Activated CD8-positive, alpha-beta memory T cell treated with anti-CD3 and anti-CD28 coated beads, Interleukin-2, amount 10 ng/mL, durations not matched to agents 7 days and 5 days (primary cell): ENCODE results near the gene SYCP3. TPM values are rescaled to one million over a fixed set of nuclear protein-coding genes. Genes with fewer than 3 reads are reported as not detected.

Experiments used
- ATAC-seq: fragments of 150-1000 bp; cut with Tn5 transposase; one replicate; pipeline ENCODE4 v1.10.0; 2021; ENCODE audit warnings: moderate library complexity
- CTCF ChIA-PET: fragments of 350-600 bp; sonication (Branson Sonifier 250); formaldehyde crosslinking; loops from one replicate; lab custom pipeline; 2021; ENCODE audit warnings: antibody characterized with exemption; lab: Charles Lee
- DNase-seq: peaks from one replicate; pipeline ENCODE4 v3.0.0-alpha.2; 2020
- H3K27ac Mint-ChIP-seq: one replicate; pipeline ENCODE4 v1.8.0; 2021; ENCODE audit warnings: mild to moderate bottlenecking, mixed read lengths
- H3K27me3 Mint-ChIP-seq: one replicate; pipeline ENCODE4 v1.8.0; 2021; ENCODE audit warnings: mixed read lengths
- H3K36me3 Mint-ChIP-seq: one replicate; pipeline ENCODE4 v1.8.0; 2021; ENCODE audit warnings: mild to moderate bottlenecking, mixed read lengths
- H3K4me1 Mint-ChIP-seq: one replicate; pipeline ENCODE4 v1.8.0; 2021; ENCODE audit warnings: mixed read lengths
- H3K4me3 Mint-ChIP-seq: one replicate; pipeline ENCODE4 v1.8.0; 2021; ENCODE audit warnings: mild to moderate bottlenecking, moderate library complexity, mixed read lengths
- H3K9me3 Mint-ChIP-seq: one replicate; pipeline ENCODE4 v1.8.0; 2022; ENCODE audit warnings: low read depth, mixed read lengths
- total RNA-seq, 2 experiments: library from RNA; stranded (reverse); gene quantifications; one replicate each; pipeline ENCODE4 v1.2.3, GENCODE V29; 2021

SYCP3 gene
- total RNA-seq, 2 experiments from 2014 or later: 0.93 to 2.0 TPM

DNA sequence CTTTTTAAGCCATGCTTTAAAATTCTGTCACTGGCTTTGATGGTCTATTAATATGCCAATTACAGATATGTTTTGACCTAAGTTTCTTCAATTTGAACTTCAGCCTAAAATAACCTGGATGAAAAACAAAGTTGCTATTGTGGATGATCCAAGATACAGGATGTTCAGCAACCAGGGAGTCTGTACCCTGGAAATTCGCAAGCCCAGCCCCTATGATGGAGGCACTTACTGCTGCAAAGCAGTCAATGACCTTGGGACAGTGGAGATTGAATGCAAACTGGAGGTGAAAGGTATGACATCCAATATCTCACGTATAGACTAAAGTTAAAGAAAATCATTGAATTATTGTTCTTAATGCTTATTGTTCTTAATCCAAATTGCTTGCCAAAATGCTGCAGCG lies 59.0 kb downstream of the SYCP3 start:
- no peak for DNase-seq
- no peaks in the 10 kb centered on the region for H3K36me3 Mint-ChIP-seq
- no peak overlapping the region for H3K4me3 Mint-ChIP-seq
- H3K4me1 Mint-ChIP-seq: no peaks in the 10 kb centered on the region
- H3K27ac Mint-ChIP-seq: no peak overlapping the region
- H3K9me3 Mint-ChIP-seq: no peaks in the 10 kb centered on the region
- CTCF ChIA-PET: no interaction called here
- no peak for ATAC-seq
- peaks cover 26% of the 10 kb centered on the region for H3K27me3 Mint-ChIP-seq

Other genes with a start within 250 kb of the SYCP3 start
- gene MYBPC1, start 144.5 kb downstream of the SYCP3 start, total RNA-seq: not detected
- gene CHPT1, start 41.8 kb downstream of the SYCP3 start, total RNA-seq: 10 to 100 TPM; 14.3 to 20.8 TPM
- 100 to 1,000 TPM; 111 to 156 TPM for gene GNPTAB, start 91.5 kb upstream of the SYCP3 start, total RNA-seq
- gene DRAM1, start 138.1 kb upstream of the SYCP3 start, total RNA-seq: 1 to 10 TPM; 5.4 to 7.3 TPM